PC-3 (cell line): ENCODE results near the gene AHCYL2. TPM values are rescaled to one million over a fixed set of nuclear protein-coding genes. Genes with fewer than 3 reads are reported as not detected.
A peak's percentile ranks its signal among the peaks of the same experiment; 100 is the strongest.
"Not testable (repeated sequence)": the region's sequence is repeated elsewhere in the genome, so short reads cannot be mapped to it uniquely, and the experiment has no call there.

ENCODE experiments used
- ATAC-seq: fragments of 200-7000 bp; cut with Tn5 transposase; 2 replicates; pipeline ENCODE4 v1.9.1; 2020; ENCODE audit warnings: mild to moderate bottlenecking, moderate library complexity
- BruUV-seq: library from RNA; stranded (reverse); fragments of 400-500 nt; replicated peaks from 2 replicates; lab custom pipeline; 2021; lab: Mats Ljungman, UMichigan
- CTCF ChIA-PET: fragments of 300-600 bp; sonication (Branson Sonifier 250); formaldehyde crosslinking; loops from one replicate; lab custom pipeline; 2022; ENCODE audit warnings: antibody characterized with exemption; lab: Charles Lee
- POLR2A ChIA-PET: fragments of 300-600 bp; sonication (Branson Sonifier 250); formaldehyde crosslinking; loops from one replicate; lab custom pipeline; 2022; ENCODE audit warnings: antibody characterized with exemption; ENCODE audit not compliant: unreplicated experiment; lab: Charles Lee
- DNase-seq: peaks from one replicate; pipeline ENCODE4 v3.0.0-alpha.2; 2015
- H2AFZ ChIP-seq: fragments of 300-600 bp; sonication (generic); 2 replicates; pipeline ENCODE4 v1.6.0; 2016; ENCODE audit warnings: antibody characterized with exemption, low read length
- H3F3A ChIP-seq: fragments of 300-600 bp; sonication (generic); one replicate; pipeline ENCODE4 v1.6.0; 2017; ENCODE audit warnings: antibody characterized with exemption, low read length, control low read depth, mild to moderate bottlenecking; ENCODE audit not compliant: unreplicated experiment
- H3K27ac ChIP-seq: fragments of 300-600 bp; sonication (generic); 2 replicates; pipeline ENCODE4 v1.5.1; 2016; ENCODE audit warnings: mild to moderate bottlenecking, low read length
- H3K27me3 ChIP-seq: fragments of 300-600 bp; sonication (generic); 2 replicates; pipeline ENCODE4 v1.6.1; 2016; ENCODE audit warnings: low read length, mixed read lengths
- H3K36me3 ChIP-seq: fragments of 300-600 bp; sonication (generic); 2 replicates; pipeline ENCODE4 v1.6.1; 2016; ENCODE audit warnings: low read depth, mixed run types, low read length, mixed read lengths
- H3K4me1 ChIP-seq: fragments of 300-600 bp; sonication (generic); 2 replicates; pipeline ENCODE4 v1.5.1; 2016; ENCODE audit warnings: low read length; ENCODE audit not compliant: insufficient read depth
- H3K4me2 ChIP-seq: fragments of 300-600 bp; sonication (generic); 2 replicates; pipeline ENCODE4 v1.6.0; 2016; ENCODE audit warnings: low read length
- H3K4me3 ChIP-seq: fragments of 300-600 bp; sonication (generic); 2 replicates; pipeline ENCODE4 v1.5.1; 2016; ENCODE audit warnings: mild to moderate bottlenecking, low read length, mixed read lengths
- H3K79me2 ChIP-seq: fragments of 300-600 bp; sonication (generic); 2 replicates; pipeline ENCODE4 v1.6.1; 2017; ENCODE audit warnings: low read length, mixed read lengths
- H3K9ac ChIP-seq: fragments of 300-600 bp; sonication (generic); 2 replicates; pipeline ENCODE4 v1.6.0; 2016; ENCODE audit warnings: mild to moderate bottlenecking, low read length
- H3K9me2 ChIP-seq: fragments of 300-600 bp; sonication (generic); replicated peaks from 2 replicates; pipeline ENCODE4 v1.6.1; 2016; ENCODE audit warnings: mixed run types, low read length, mixed read lengths
- H3K9me3 ChIP-seq: fragments of 300-600 bp; sonication (generic); 2 replicates; pipeline ENCODE4 v1.6.1; 2016; ENCODE audit warnings: low read length, mixed read lengths
- H4K20me1 ChIP-seq: fragments of 300-600 bp; sonication (generic); 2 replicates; pipeline ENCODE4 v1.6.1; 2016; ENCODE audit warnings: low read length, mixed read lengths
- CTCF ChIP-seq: fragments of 300-600 bp; sonication (generic); conservative IDR thresholded peaks from 2 replicates; pipeline ENCODE4 v1.5.1; 2017; ENCODE audit warnings: antibody characterized with exemption, low read depth, mild to moderate bottlenecking, low read length
- EZH2 ChIP-seq: fragments of 300-600 bp; sonication (generic); IDR thresholded peaks from one replicate; pipeline ENCODE4 v1.6.1; 2017; ENCODE audit warnings: antibody characterized with exemption, mild to moderate bottlenecking, low read length; ENCODE audit not compliant: unreplicated experiment
- EZH2phosphoT487 ChIP-seq: fragments of 300-600 bp; sonication (generic); IDR thresholded peaks from 2 replicates; pipeline ENCODE4 v1.6.1; 2018; ENCODE audit warnings: mild to moderate bottlenecking, antibody characterized with exemption, low read length, borderline replicate concordance
- intact Hi-C: fragments of 100-400 bp; cut with micrococcal nuclease; formaldehyde crosslinking; loops from 2 replicates; pipeline ENCODE4 v1.9.0; 2023
- total RNA-seq: library from RNA; depleted of rRNA; stranded (reverse); fragments of >200 nt; gene quantifications from 2 replicates; pipeline ENCODE4 v1.2.3, GENCODE V29; 2014

Gene AHCYL2
- total RNA-seq, 1 experiment from 2014 or later = 9.2 TPM

DNA sequence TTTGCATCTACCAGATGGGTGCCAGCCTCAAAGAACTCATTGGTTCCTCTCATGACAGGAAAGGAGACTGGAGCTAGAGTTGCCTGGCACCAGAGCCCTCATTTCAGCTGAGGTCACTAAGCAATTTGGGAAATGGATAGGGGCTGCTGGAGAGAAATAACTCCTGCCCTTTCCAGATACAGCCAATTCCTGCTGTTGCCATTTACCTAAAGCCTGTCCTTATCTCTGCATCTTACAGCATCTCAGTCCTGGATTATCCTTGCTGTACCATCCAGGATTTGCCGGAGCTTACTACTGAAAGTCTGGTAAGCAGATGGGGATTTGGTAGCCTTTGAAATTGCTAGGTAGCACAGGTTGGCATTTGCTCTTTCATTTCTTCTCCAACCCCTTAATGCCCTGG, 245.6 kb downstream of the AHCYL2 start:
- H3K9me3 ChIP-seq = no peaks in the 10 kb centered on the region
- TF ChIP-seq CTCF (no peak), EZH2 (no peak), EZH2phosphoT487 (no peak)
- H4K20me1 ChIP-seq = no peaks in the 10 kb centered on the region
- intact Hi-C loops = no loop called here
- POLR2A ChIA-PET = no interaction called here
- H3K79me2 ChIP-seq = no peaks in the 10 kb centered on the region
- BruUV-seq = no TSS peak
- H2AFZ ChIP-seq = no peak overlapping the region
- peaks cover 5% of the 10 kb centered on the region for H3F3A ChIP-seq
- H3K9me2 ChIP-seq = no peaks in the 10 kb centered on the region
- ATAC-seq (no peak), DNase-seq (no peak)
- H3K4me3 ChIP-seq = no peak overlapping the region
- CTCF ChIA-PET = interaction anchor here (0.7 to 3.4 kb wide), 3 partner anchors 68 to 252 kb away, joined by 3 to 42 read pairs (median 9); no protein-coding TSS in a partner anchor
- H3K9ac ChIP-seq = no peak overlapping the region
- peaks cover 23% of the 10 kb centered on the region for H3K4me1 ChIP-seq
- peaks cover 15% of the 10 kb centered on the region; the same call in 1 of the 2 replicates for H3K36me3 ChIP-seq
- H3K4me2 ChIP-seq = no peak overlapping the region
- no peaks in the 10 kb centered on the region for H3K27me3 ChIP-seq
- H3K27ac ChIP-seq = peak overlapping the region; percentile 83

GRCh38 chr7:129471402-129471827, 246.6 kb downstream of the AHCYL2 start:
- BruUV-seq = no TSS peak
- ATAC-seq (peak; percentile 74), DNase-seq (peak; percentile 83)
- no peaks in the 10 kb centered on the region for H3K9me3 ChIP-seq
- H2AFZ ChIP-seq = no peak overlapping the region
- no peaks in the 10 kb centered on the region for H3K9me2 ChIP-seq
- no peaks in the 10 kb centered on the region for H3K79me2 ChIP-seq
- no peak for TF ChIP-seq EZH2
- no peak for TF ChIP-seq EZH2phosphoT487
- TF ChIP-seq CTCF = no peak
- no peaks in the 10 kb centered on the region for H4K20me1 ChIP-seq
- H3K36me3 ChIP-seq = peaks cover 15% of the 10 kb centered on the region; the same call in 1 of the 2 replicates
- intact Hi-C loops = no loop called here
- ChIA-PET CTCF (interaction anchor here (0.6 to 3.4 kb wide), 12 partner anchors 22 to 308 kb away, joined by 3 to 42 read pairs (median 6); partner anchors contain the start of gene STRIP2), POLR2A (interaction anchor here (1.1 kb wide), 1 partner anchor 37 kb away, joined by 5 read pairs; the partner anchor contains the start of gene STRIP2)
- H3K9ac ChIP-seq = peak overlapping the region; percentile 3; the same call in 1 of the 2 replicates
- no peak overlapping the region for H3K4me3 ChIP-seq
- peaks cover 23% of the 10 kb centered on the region for H3K4me1 ChIP-seq
- H3F3A ChIP-seq = peaks cover 5% of the 10 kb centered on the region
- peak overlapping the region; percentile 42 for H3K4me2 ChIP-seq
- peak overlapping the region; percentile 83 for H3K27ac ChIP-seq
- no peaks in the 10 kb centered on the region for H3K27me3 ChIP-seq

DNA sequence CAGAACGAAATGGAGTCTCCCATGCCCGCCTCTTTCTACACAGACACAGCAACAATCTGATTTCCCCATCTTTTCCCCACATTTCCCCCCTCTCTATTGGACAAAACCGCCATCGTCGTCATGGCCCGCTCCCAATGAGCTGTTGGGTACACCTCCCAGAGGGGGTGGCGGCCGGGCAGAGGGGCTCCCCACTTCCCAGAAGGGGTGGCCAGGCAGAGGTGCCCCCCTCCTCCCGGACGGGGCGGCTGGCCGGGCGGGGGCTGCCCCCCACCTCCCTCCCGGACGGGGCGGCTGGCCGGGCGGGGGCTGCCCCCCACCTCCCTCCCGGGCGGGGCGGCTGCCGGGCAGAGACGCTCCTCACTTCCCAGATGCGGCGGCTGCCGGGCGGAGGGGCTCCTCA, 251.1 kb downstream of the AHCYL2 start:
- H3K27me3 ChIP-seq, BruUV-seq, DNase-seq, H3K9me2 ChIP-seq, H2AFZ ChIP-seq, H3K27ac ChIP-seq, H3K79me2 ChIP-seq, ATAC-seq, intact Hi-C loops, H3F3A ChIP-seq, H3K36me3 ChIP-seq, H3K9ac ChIP-seq, POLR2A ChIA-PET, H3K4me2 ChIP-seq, H4K20me1 ChIP-seq, H3K9me3 ChIP-seq, CTCF ChIA-PET, H3K4me3 ChIP-seq: not testable (repeated sequence)
- H3K4me1 ChIP-seq = peaks cover 13% of the 10 kb centered on the region

GRCh38 chr7:129476398-129476797, 251.6 kb downstream of the AHCYL2 start:
- H3K9ac ChIP-seq, H3K27me3 ChIP-seq, H3K79me2 ChIP-seq, H3K27ac ChIP-seq, POLR2A ChIA-PET, H3K9me3 ChIP-seq, BruUV-seq, H3K9me2 ChIP-seq, DNase-seq, H3F3A ChIP-seq, H3K36me3 ChIP-seq, H3K4me2 ChIP-seq, H3K4me1 ChIP-seq, H3K4me3 ChIP-seq, CTCF ChIA-PET, H2AFZ ChIP-seq, ATAC-seq, H4K20me1 ChIP-seq, intact Hi-C loops: not testable (repeated sequence)
